ENCODE data around the gene RNF31. TPM values are rescaled to one million over a fixed set of nuclear protein-coding genes. Genes with fewer than 3 reads are reported as not detected.

The RNF31 gene
- total RNA-seq, 2 donors from 2014 or later = 75.5 to 82.9 TPM

- Histone ChIP-seq H3K36me3 (ENCODE audit: control insufficient read depth, insufficient read depth, low read length) (peaks cover 74% of the 10 kb centered on the region), H3K9ac (ENCODE audit: extremely low read depth, low read length, poor library complexity, severe bottlenecking) (no peak overlapping the region), H3K4me1 (ENCODE audit: control insufficient read depth, insufficient read depth, low read length) (no peaks in the 10 kb centered on the region), H3K27me3 (ENCODE audit: control insufficient read depth, insufficient read depth, low read length, poor library complexity, severe bottlenecking) (no peaks in the 10 kb centered on the region), H3K9me3 (ENCODE audit: control insufficient read depth, low read length) (no peaks in the 10 kb centered on the region), H3K27ac (ENCODE audit: low read depth, low read length) (no peak overlapping the region), H3K4me3 (ENCODE audit: low read length) (no peak overlapping the region)
- peaks cover 5% of the 10 kb centered on the region for H3K4me1 Mint-ChIP-seq
- DNase-seq = no peak
- H3K27ac Mint-ChIP-seq = no peak overlapping the region
- peaks cover 61% of the 10 kb centered on the region for H3K36me3 Mint-ChIP-seq (ENCODE audit: low read depth)
- no peak overlapping the region for H3K4me3 Mint-ChIP-seq
- H3K27me3 Mint-ChIP-seq (ENCODE audit: insufficient read depth) = no peaks in the 10 kb centered on the region
- H3K9me3 Mint-ChIP-seq = no peaks in the 10 kb centered on the region
- WGBS, 2 experiments (ENCODE audit: insufficient coverage in 1 of 2, insufficient read length in 1 of 2) = 94 to 100% methylated on average over 8 to 15 of the region's 15 CpGs
- TF ChIP-seq CTCF (conservative IDR thresholded peaks at IDR 0.05) = no peak
Measured at GRCh38 chr14:24183014-24183481, 35.8 kb downstream of the RNF31 start.

- H3K4me3 Mint-ChIP-seq = no peak overlapping the region
- H3K36me3 Mint-ChIP-seq (ENCODE audit: low read depth) = peaks cover 50% of the 10 kb centered on the region
- H3K9me3 ChIP-seq (ENCODE audit: control insufficient read depth, low read length) = no peaks in the 10 kb centered on the region
- H3K9ac ChIP-seq (ENCODE audit: extremely low read depth, low read length, poor library complexity, severe bottlenecking) = no peak overlapping the region
- DNase-seq = no peak
- no peak for TF ChIP-seq CTCF (conservative IDR thresholded peaks at IDR 0.05)
- no peak overlapping the region for H3K27ac Mint-ChIP-seq
- H3K4me3 ChIP-seq (ENCODE audit: low read length) = no peak overlapping the region
- no peaks in the 10 kb centered on the region for H3K27me3 ChIP-seq (ENCODE audit: control insufficient read depth, insufficient read depth, low read length, poor library complexity, severe bottlenecking)
- H3K27me3 Mint-ChIP-seq (ENCODE audit: insufficient read depth) = no peaks in the 10 kb centered on the region
- H3K27ac ChIP-seq (ENCODE audit: low read depth, low read length) = no peak overlapping the region
- H3K4me1 ChIP-seq (ENCODE audit: control insufficient read depth, insufficient read depth, low read length) = no peaks in the 10 kb centered on the region
- peaks cover 67% of the 10 kb centered on the region for H3K36me3 ChIP-seq (ENCODE audit: control insufficient read depth, insufficient read depth, low read length)
- WGBS, 2 experiments (ENCODE audit: insufficient coverage in 1 of 2, insufficient read length in 1 of 2) = 94% methylated on average over 11 to 19 of the region's 19 CpGs
- H3K4me1 Mint-ChIP-seq = peaks cover 6% of the 10 kb centered on the region
- no peaks in the 10 kb centered on the region for H3K9me3 Mint-ChIP-seq
Measured at GRCh38 chr14:24184104-24184970, 37.0 kb downstream of the RNF31 start.

GRCh38 chr14:24185026-24185425 is 37.7 kb downstream of the RNF31 start:
- no peak for TF ChIP-seq CTCF (conservative IDR thresholded peaks at IDR 0.05)
- Histone ChIP-seq H3K9me3 (ENCODE audit: control insufficient read depth, low read length) (no peaks in the 10 kb centered on the region), H3K27me3 (ENCODE audit: control insufficient read depth, insufficient read depth, low read length, poor library complexity, severe bottlenecking) (no peaks in the 10 kb centered on the region), H3K27ac (ENCODE audit: low read depth, low read length) (no peak overlapping the region), H3K9ac (ENCODE audit: extremely low read depth, low read length, poor library complexity, severe bottlenecking) (no peak overlapping the region), H3K4me1 (ENCODE audit: control insufficient read depth, insufficient read depth, low read length) (no peaks in the 10 kb centered on the region), H3K4me3 (ENCODE audit: low read length) (no peak overlapping the region), H3K36me3 (ENCODE audit: control insufficient read depth, insufficient read depth, low read length) (peaks cover 66% of the 10 kb centered on the region)
- Mint-ChIP-seq H3K9me3 (no peaks in the 10 kb centered on the region), H3K27ac (no peak overlapping the region), H3K4me3 (no peak overlapping the region), H3K4me1 (peaks cover 6% of the 10 kb centered on the region), H3K36me3 (ENCODE audit: low read depth) (peaks cover 45% of the 10 kb centered on the region), H3K27me3 (ENCODE audit: insufficient read depth) (no peaks in the 10 kb centered on the region)
- no peak for DNase-seq
- 94 to 100% methylated on average over 3 to 7 of the region's 7 CpGs for WGBS, 2 experiments (ENCODE audit: insufficient coverage in 1 of 2, insufficient read length in 1 of 2)
